Osteoblast (primary cell): ENCODE results near the gene NGF. TPM values are rescaled to one million over a fixed set of nuclear protein-coding genes. Genes with fewer than 3 reads are reported as not detected.

ENCODE experiments used
- DNase-seq: peaks from one replicate; pipeline ENCODE4 v3.0.0; 2011; ENCODE audit warnings: low spot score, mixed read lengths; ENCODE audit not compliant: insufficient read length; ENCODE audit errors: missing footprints
- H2AFZ ChIP-seq: 2 replicates; pipeline ENCODE4 v1.6.0; 2011; ENCODE audit warnings: mild to moderate bottlenecking, low read length
- H3K27ac ChIP-seq: 2 replicates; pipeline ENCODE4 v1.5.1; 2011; ENCODE audit warnings: mild to moderate bottlenecking, low read depth, low read length, moderate library complexity
- H3K27me3 ChIP-seq: 2 replicates; pipeline ENCODE4 v1.6.0; 2012; ENCODE audit warnings: mild to moderate bottlenecking, control low read depth, inconsistent platforms, low read length, moderate library complexity; ENCODE audit not compliant: insufficient read depth
- H3K36me3 ChIP-seq: 2 replicates; pipeline ENCODE4 v1.5.1; 2011; ENCODE audit warnings: mild to moderate bottlenecking, low read length, control low read depth, moderate library complexity; ENCODE audit not compliant: insufficient read depth
- H3K4me1 ChIP-seq: 2 replicates; pipeline ENCODE4 v1.5.1; 2011; ENCODE audit warnings: mild to moderate bottlenecking, low read length, control low read depth, moderate library complexity; ENCODE audit not compliant: insufficient read depth
- H3K4me2 ChIP-seq: 2 replicates; pipeline ENCODE4 v1.6.0; 2011; ENCODE audit warnings: mild to moderate bottlenecking, low read length; ENCODE audit not compliant: insufficient read depth
- H3K4me3 ChIP-seq: fragments of 200-600 bp; sonication (generic); 3 replicates; pipeline ENCODE4 v1.5.1; 2012; ENCODE audit warnings: mild to moderate bottlenecking, low read length, inconsistent platforms; ENCODE audit not compliant: insufficient read depth
- H3K79me2 ChIP-seq: 2 replicates; pipeline ENCODE4 v1.6.0; 2012; ENCODE audit warnings: mild to moderate bottlenecking, low read length, control low read depth, inconsistent platforms; ENCODE audit not compliant: insufficient read depth
- H3K9me3 ChIP-seq: 2 replicates; pipeline ENCODE4 v1.5.1; 2011; ENCODE audit warnings: low read depth, low read length, control low read depth
- H4K20me1 ChIP-seq: 2 replicates; pipeline ENCODE4 v1.6.0; 2012; ENCODE audit warnings: mild to moderate bottlenecking, low read length, control low read depth; ENCODE audit not compliant: insufficient read depth
- CTCF ChIP-seq: IDR thresholded peaks from 2 replicates; pipeline ENCODE4 v1.5.1; 2011; ENCODE audit warnings: mild to moderate bottlenecking, low read depth, low read length, moderate library complexity; ENCODE audit errors: extremely low read depth
- total RNA-seq: library from RNA; depleted of rRNA; stranded (reverse); fragments of >200 nt; gene quantifications from 2 replicates; pipeline ENCODE4 v1.2.3, GENCODE V29; 2012

NGF gene
- total RNA-seq, 1 donor: 6.2 TPM

GRCh38 chr1:115295904-115296696 is 41.9 kb downstream of the NGF start:
- Histone ChIP-seq H3K79me2 (peaks cover 2% of the 10 kb centered on the region), H4K20me1 (no peaks in the 10 kb centered on the region), H2AFZ (no peak overlapping the region), H3K4me1 (peaks cover 62% of the 10 kb centered on the region), H3K4me2 (no peak overlapping the region), H3K27me3 (no peaks in the 10 kb centered on the region), H3K4me3 (no peak overlapping the region), H3K27ac (peak overlapping the region; percentile 21), H3K36me3 (peaks cover 15% of the 10 kb centered on the region), H3K9me3 (no peaks in the 10 kb centered on the region)
- no peak for TF ChIP-seq CTCF
- no peak for DNase-seq

- Histone ChIP-seq H4K20me1 (no peaks in the 10 kb centered on the region), H3K79me2 (peaks cover 2% of the 10 kb centered on the region), H3K4me3 (no peak overlapping the region), H3K27me3 (no peaks in the 10 kb centered on the region), H3K9me3 (no peaks in the 10 kb centered on the region), H3K4me1 (peaks cover 40% of the 10 kb centered on the region), H2AFZ (no peak overlapping the region), H3K27ac (peak overlapping the region; percentile 6), H3K4me2 (no peak overlapping the region), H3K36me3 (peaks cover 15% of the 10 kb centered on the region)
- no peak for TF ChIP-seq CTCF
- DNase-seq: no peak
These were observed 44.1 kb downstream of the NGF start for GRCh38 chr1:115293899-115294298.

- peaks cover 36% of the 10 kb centered on the region for H3K4me1 ChIP-seq
- peaks cover 2% of the 10 kb centered on the region for H3K79me2 ChIP-seq
- DNase-seq: no peak
- H3K36me3 ChIP-seq: peaks cover 20% of the 10 kb centered on the region
- no peak overlapping the region for H3K4me2 ChIP-seq
- no peaks in the 10 kb centered on the region for H3K27me3 ChIP-seq
- H3K4me3 ChIP-seq: no peak overlapping the region
- TF ChIP-seq CTCF: no peak
- H2AFZ ChIP-seq: no peak overlapping the region
- H3K9me3 ChIP-seq: no peaks in the 10 kb centered on the region
- no peak overlapping the region for H3K27ac ChIP-seq
- H4K20me1 ChIP-seq: no peaks in the 10 kb centered on the region
These were observed 45.0 kb downstream of the NGF start for GRCh38 chr1:115293006-115293405.

GRCh38 chr1:115291741-115292140 is 46.3 kb downstream of the NGF start:
- peaks cover 24% of the 10 kb centered on the region for H3K36me3 ChIP-seq
- peaks cover 33% of the 10 kb centered on the region for H3K4me1 ChIP-seq
- peak; percentile 80 for DNase-seq
- no peak overlapping the region for H3K4me3 ChIP-seq
- TF ChIP-seq CTCF: no peak
- peaks cover 2% of the 10 kb centered on the region for H3K79me2 ChIP-seq
- H2AFZ ChIP-seq: no peak overlapping the region
- no peak overlapping the region for H3K27ac ChIP-seq
- no peaks in the 10 kb centered on the region for H4K20me1 ChIP-seq
- no peaks in the 10 kb centered on the region for H3K27me3 ChIP-seq
- H3K9me3 ChIP-seq: no peaks in the 10 kb centered on the region
- H3K4me2 ChIP-seq: no peak overlapping the region
